HL-60 (cell line): ENCODE measurements around the gene GPR45.
A peak's percentile ranks its signal among the peaks of the same experiment; 100 is the strongest.

Experiments
- DNase-seq, 2 experiments: peaks; one replicate each; pipeline ENCODE4 v3.0.0-alpha.2; 2010 to 2020; ENCODE audit warnings: low read depth in 1 of 2, low spot score in 1 of 2
- H3K27ac ChIP-seq: fragments of 250-450 bp; sonication (Bioruptor Pico); replicated peaks from 2 replicates; pipeline ENCODE4 v1.5.1; 2020; ENCODE audit warnings: mild to moderate bottlenecking, moderate library complexity
- H3K27me3 ChIP-seq: fragments of 250-450 bp; sonication (Bioruptor Pico); 2 replicates; pipeline ENCODE4 v1.5.1; 2021; ENCODE audit warnings: mild to moderate bottlenecking, moderate library complexity; ENCODE audit not compliant: insufficient read depth, poor library complexity, severe bottlenecking
- H3K4me3 ChIP-seq: replicated peaks from 2 replicates; pipeline ENCODE4 v1.5.1; 2011; ENCODE audit warnings: mild to moderate bottlenecking, control low read depth, low read length; ENCODE audit not compliant: insufficient read depth
- CTCF ChIP-seq: IDR thresholded peaks from one replicate; pipeline ENCODE4 v1.5.1; 2011; ENCODE audit warnings: low read length, control low read depth, inconsistent platforms; ENCODE audit not compliant: insufficient read depth
- GABPA ChIP-seq: IDR thresholded peaks from 2 replicates; pipeline ENCODE4 v1.6.1; 2012; ENCODE audit warnings: low read depth
- POLR2AphosphoS5 ChIP-seq: IDR thresholded peaks from 2 replicates; pipeline ENCODE4 v1.6.1; 2012; ENCODE audit warnings: low read depth
- SPI1 ChIP-seq: IDR thresholded peaks from 2 replicates; pipeline ENCODE4 v1.6.1; 2012; ENCODE audit warnings: low read depth, mild to moderate bottlenecking, borderline replicate concordance
- TF ChIP-seq, protein P1 (sequence below): IDR thresholded peaks from 2 replicates; pipeline ENCODE4 v1.6.1; 2012; ENCODE audit warnings: low read depth; ENCODE audit not compliant: insufficient replicate concordance

Gene GPR45

GRCh38 chr2:105254531-105255210 lies 13.1 kb downstream of the GPR45 start:
- Histone ChIP-seq H3K27ac (peak overlapping the region; percentile 46), H3K4me3 (no peak overlapping the region), H3K27me3 (no peaks in the 10 kb centered on the region)
- TF ChIP-seq, protein P1, sequence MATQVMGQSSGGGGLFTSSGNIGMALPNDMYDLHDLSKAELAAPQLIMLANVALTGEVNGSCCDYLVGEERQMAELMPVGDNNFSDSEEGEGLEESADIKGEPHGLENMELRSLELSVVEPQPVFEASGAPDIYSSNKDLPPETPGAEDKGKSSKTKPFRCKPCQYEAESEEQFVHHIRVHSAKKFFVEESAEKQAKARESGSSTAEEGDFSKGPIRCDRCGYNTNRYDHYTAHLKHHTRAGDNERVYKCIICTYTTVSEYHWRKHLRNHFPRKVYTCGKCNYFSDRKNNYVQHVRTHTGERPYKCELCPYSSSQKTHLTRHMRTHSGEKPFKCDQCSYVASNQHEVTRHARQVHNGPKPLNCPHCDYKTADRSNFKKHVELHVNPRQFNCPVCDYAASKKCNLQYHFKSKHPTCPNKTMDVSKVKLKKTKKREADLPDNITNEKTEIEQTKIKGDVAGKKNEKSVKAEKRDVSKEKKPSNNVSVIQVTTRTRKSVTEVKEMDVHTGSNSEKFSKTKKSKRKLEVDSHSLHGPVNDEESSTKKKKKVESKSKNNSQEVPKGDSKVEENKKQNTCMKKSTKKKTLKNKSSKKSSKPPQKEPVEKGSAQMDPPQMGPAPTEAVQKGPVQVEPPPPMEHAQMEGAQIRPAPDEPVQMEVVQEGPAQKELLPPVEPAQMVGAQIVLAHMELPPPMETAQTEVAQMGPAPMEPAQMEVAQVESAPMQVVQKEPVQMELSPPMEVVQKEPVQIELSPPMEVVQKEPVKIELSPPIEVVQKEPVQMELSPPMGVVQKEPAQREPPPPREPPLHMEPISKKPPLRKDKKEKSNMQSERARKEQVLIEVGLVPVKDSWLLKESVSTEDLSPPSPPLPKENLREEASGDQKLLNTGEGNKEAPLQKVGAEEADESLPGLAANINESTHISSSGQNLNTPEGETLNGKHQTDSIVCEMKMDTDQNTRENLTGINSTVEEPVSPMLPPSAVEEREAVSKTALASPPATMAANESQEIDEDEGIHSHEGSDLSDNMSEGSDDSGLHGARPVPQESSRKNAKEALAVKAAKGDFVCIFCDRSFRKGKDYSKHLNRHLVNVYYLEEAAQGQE, result no peak
- TF ChIP-seq CTCF (no peak), GABPA (no peak), SPI1 (no peak), POLR2AphosphoS5 (no peak)
- DNase-seq, result peak; percentile 61 to 71

DNA sequence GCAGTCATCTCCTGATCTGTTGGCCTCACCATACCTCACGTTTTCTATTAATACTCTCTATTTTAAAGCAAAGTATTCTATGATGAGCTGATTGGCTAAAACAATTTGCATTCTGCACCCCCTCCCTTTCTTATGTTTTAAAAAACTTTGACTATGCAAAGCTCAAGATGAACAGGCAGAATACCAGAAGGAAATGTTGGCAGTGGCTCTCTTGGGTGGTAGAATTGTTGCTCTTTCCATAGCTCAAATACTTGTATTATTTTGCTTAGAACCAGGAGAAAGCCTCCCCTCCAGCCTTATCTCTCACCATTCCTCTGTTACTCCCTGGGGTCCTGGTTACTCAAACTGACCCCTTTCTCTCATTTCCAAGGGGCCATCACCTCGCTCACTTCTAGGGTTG lies 14.4 kb downstream of the GPR45 start:
- no peak for DNase-seq
- no peak overlapping the region for H3K4me3 ChIP-seq
- TF ChIP-seq SPI1 (no peak), CTCF (no peak), POLR2AphosphoS5 (no peak), GABPA (no peak)
- TF ChIP-seq, protein P1, result no peak
- H3K27me3 ChIP-seq, result no peaks in the 10 kb centered on the region
- H3K27ac ChIP-seq, result no peak overlapping the region

DNA sequence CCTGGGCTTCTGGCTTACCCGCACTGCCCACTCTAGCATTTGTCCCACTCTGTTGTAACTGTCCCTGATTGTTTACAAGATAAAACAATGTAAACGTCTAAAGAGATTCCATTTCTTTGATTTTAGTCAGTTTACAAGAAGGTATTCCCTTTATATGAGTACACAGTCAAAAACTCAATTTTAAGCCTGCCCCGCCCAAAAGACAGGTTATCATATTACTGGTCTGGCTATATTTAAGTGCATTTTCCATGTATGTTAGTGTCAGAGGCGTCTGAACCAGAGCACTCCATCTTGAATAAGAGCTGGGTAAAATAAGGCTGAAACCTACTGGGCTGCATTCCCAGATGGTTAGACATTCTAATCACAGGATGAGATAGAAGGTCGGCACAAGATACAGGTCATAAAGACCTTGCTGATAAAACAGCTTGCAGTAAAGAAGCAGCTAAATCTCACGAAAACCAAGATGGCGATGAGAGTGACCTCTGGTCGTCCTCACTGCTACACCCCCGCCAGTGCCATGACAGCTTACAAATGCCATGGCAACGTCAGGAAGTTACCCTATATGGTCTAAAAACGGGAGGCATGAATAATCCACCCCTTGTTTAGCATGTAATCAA lies 15.0 kb downstream of the GPR45 start:
- no peak for DNase-seq
- H3K4me3 ChIP-seq, result no peak overlapping the region
- TF ChIP-seq, protein P1, result no peak
- TF ChIP-seq CTCF (no peak), POLR2AphosphoS5 (no peak), GABPA (no peak), SPI1 (no peak)
- no peaks in the 10 kb centered on the region for H3K27me3 ChIP-seq
- H3K27ac ChIP-seq, result no peak overlapping the region
